ELR (cell line): ENCODE data around the gene SNX8.
A peak's percentile ranks its signal among the peaks of the same experiment; 100 is the strongest.
"Not testable (repeated sequence)": the region's sequence is repeated elsewhere in the genome, so short reads cannot be mapped to it uniquely, and the experiment has no call there.

Experiments
- DNase-seq: peaks from one replicate; pipeline ENCODE4 v3.0.0-alpha.2; 2015; ENCODE audit warnings: low read depth

Gene SNX8

GRCh38 chr7:2325162-2325561 is 10.9 kb upstream of the SNX8 start:
- DNase-seq: no peak

DNA sequence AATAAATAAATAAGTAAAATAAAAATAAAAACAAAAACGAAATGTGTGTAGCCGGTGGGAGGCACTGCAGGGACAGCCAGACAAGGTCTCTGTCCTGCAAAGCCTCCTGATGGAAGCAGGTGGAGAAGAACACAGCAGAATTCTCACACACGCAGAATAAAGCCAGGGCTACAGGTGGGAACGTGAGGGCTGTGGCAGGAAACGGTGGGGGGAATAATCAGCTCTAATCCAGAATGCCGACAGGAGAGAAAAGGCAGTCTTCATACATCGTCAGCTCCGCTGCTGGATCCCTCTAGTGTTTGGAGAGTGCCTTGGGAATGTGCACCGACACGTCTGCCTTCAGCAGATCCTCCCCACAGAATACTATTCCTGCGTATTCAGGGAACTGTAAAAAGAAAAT is 6.8 kb upstream of the SNX8 start:
- DNase-seq: peak; percentile 39

DNA sequence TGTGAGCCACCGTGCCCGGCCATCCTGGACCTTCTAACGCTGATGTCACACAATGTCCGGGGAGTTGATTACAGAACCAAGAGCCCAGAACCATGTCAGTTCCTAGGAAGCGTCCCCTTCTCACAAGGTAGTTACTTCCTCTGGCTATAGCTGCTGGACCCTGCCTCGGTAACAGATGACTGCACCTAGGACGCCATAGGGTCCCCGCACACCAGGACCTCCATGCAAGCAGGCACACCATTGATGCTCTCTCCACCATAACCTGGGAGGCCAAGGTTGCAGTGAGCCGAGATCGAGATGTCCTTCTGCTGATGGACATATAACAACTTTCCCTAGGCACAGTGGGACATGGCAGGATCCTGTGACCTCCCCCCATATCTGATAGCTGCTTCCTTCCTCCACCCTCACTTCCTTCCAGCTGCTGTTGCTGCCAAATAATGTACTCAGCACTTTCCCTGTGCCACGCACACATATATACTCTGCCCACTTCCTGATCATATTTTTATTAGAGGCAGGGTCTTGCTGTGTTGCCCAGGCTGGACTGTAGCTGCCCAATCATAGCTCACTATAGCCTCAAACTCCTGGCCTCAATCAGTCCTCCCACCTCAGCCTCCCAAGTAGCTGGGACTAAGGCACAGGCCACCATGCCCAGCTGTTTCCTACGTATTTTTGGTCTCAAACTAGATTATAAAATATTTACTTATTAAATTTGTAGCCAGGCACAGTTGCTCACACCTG is 3.5 kb upstream of the SNX8 start:
- DNase-seq: no peak

DNA sequence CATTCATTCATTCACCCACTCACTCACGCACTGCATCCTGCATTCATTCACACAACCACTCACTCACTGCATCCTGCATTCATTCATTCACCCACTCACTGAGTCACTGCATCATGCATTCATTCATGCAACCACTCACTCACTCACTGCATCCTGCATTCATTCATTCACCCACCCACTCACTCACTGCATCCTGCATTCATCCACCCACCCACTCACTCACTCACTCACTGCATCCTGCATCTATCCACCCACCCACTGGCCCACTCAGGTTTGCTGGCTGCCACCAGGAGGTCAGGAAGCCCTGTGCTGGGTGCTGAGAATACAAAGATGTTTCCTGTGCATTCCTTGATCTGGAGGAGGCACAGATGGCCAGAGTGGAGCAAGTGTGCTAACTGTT is 2.3 kb upstream of the SNX8 start:
- no peak for DNase-seq

- DNase-seq: no peak
These were observed 1.5 kb upstream of the SNX8 start for GRCh38 chr7:2315787-2316186.

DNA sequence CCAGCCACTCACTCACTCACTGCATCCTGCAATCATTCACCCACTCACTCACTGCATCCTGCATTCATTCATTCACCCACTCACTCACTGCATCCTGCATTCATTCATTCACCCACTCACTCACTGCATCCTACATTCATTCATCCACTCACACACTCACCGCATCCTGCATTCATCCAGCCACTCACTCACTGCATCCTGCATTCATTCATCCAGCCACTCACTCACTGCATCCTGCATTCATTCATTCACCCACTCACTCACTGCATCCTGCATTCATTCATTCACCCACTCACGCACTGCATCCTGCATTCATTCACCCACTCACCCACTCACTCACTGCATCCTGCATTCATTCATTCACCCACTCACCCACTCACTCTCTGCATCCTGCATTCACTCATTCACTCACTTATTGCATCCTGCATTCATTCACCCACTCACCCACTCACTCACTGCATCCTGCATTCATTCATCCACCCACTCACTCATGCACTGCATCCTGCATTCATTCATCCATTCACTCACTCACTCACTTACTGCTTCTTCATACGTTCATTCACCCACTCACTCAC is 802 bp upstream of the SNX8 start:
- DNase-seq: not testable (repeated sequence)

DNA sequence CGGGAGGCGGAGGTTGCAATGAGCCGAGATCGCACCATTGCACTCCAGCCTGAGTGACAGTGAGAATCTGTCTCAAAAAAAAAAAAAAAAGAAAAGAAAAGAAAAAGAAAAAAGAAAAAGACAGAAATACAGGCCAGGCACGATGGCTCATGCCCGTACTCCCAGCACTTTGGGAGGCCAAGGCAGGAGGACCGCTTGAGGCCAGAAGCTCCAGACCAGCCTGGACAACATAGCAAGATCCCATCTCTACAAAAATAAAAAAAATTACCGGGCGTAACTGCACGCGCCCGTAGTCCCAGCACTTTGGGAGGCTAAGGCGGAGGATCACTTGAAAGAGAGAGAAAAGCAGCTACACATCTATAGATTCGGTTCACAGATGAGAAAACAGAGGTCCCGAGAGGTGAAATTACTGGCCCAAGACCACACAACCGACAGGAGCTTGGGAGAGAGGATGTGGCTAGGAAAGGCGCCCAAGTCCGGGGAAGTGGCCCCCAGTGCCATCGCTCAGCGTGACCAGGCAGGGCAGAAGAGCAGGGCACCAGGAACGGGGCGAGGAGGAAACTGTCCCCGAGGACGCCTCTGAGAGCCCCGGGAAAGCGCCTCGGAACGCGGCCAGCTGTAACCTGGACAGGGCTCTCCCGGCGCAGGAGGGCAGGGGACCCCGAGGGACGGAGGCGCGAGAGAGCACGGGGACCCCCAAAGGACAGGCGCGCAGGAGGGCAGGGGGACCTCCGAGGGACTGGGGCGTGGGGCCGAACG is 612 bp downstream of the SNX8 start:
- peak; percentile 55 for DNase-seq

DNA sequence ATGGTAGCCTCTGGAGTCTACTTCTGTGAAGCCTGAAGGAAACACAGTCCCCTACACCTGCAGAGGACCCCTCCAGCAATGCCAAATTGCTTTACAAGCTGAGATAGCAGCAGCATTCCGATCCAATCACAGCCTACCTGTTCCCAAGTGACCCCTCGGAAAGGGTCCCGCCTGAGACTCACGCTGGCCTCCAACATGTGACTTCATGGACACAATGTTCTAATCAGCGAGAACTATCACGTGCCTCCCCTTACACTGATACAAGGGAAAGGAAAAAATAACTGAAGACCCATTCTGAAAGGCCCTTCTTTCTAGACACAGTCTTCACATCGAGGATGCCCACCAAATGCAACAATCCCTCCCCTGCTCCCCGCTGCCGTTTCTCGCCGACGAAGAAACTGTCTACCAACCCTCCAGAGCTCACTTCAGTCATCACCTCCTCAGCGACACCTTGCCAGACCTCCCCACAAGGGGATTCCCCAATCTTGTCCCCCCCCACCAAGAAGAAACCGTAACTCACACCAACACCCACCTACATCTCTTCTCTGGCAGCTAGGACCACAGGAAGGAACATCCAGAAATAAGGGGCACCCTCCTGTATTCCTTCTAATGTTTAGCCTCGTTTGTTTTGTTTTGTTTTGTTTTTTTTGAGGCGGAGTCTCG is 1.8 kb downstream of the SNX8 start:
- DNase-seq: no peak

DNA sequence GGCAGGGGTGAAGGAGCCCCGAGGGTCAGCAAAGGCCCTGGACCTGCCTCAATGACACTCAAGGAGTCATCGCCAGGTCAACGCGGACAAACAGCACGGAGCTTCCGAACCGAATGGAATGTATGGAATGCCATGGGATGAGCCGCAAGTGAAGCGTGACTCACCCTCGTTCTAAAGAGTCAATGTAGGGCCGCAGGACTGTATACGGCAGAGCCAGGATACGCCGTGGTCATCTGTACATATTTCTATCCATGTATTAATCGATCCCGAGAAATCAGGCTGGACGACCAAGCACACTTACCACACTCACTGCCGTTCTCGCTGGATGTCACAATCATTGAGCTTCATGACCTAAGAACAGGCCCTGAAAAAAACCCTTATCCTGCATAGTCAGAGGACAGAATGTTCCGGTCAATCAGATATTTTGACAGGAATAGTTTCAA is 4.3 kb downstream of the SNX8 start:
- DNase-seq: peak; percentile 100

- DNase-seq: peak; percentile 14
These were observed 6.5 kb downstream of the SNX8 start for GRCh38 chr7:2307690-2308107.

GRCh38 chr7:2306688-2307087 is 7.6 kb downstream of the SNX8 start:
- no peak for DNase-seq

GRCh38 chr7:2305258-2305657 is 9.0 kb downstream of the SNX8 start:
- not testable (repeated sequence) for DNase-seq

GRCh38 chr7:2303520-2303919 is 10.7 kb downstream of the SNX8 start:
- not testable (repeated sequence) for DNase-seq

GRCh38 chr7:2302743-2303397 is 11.4 kb downstream of the SNX8 start:
- not testable (repeated sequence) for DNase-seq

DNA sequence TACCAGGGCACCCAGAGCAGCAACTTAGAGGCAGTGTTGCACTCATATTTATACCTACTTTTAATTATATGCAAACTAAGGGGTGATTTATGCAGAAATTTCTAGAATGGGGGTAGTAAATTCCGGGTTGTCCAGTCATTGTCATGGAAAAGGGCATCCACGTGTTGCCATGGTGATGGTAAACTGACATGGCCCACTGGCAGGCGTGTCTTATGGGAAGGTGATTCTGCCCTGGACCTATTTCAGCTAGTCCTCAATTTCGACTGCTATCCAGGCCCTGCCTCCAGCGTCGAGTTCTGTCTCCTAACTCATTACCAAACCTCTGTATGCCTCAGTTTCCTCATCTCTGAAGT is 12.8 kb downstream of the SNX8 start:
- peak; percentile 53 for DNase-seq

DNA sequence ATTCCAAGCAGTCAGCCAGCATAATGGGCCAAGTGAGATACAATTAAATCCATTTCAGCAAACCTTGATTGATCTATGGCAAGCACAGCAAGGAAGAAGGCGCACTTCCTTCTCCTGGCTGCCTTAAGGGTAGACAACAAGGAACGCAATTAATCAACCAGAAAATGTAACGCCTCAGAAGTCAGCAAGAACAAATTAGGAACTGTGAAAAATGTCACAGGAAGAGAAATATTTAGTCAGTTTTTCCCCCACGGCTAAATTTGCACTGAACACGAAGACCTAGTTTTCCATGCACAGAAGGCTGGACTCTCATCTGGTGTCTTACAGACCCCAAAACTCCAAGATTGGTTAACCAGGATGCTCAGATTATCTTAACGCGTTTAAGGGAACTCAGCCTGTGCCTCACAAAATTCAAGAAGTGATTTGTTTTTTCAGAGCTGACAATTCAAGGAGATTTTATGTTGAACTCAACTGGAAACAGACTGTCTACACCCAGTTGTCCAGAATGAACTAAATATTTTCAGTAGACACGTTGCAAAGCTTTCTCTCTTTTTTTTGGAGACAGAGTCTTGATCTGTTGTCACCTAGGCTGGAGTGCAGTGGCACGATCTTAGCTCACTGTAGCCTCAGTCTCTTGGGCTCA is 14.2 kb downstream of the SNX8 start:
- no peak for DNase-seq

DNA sequence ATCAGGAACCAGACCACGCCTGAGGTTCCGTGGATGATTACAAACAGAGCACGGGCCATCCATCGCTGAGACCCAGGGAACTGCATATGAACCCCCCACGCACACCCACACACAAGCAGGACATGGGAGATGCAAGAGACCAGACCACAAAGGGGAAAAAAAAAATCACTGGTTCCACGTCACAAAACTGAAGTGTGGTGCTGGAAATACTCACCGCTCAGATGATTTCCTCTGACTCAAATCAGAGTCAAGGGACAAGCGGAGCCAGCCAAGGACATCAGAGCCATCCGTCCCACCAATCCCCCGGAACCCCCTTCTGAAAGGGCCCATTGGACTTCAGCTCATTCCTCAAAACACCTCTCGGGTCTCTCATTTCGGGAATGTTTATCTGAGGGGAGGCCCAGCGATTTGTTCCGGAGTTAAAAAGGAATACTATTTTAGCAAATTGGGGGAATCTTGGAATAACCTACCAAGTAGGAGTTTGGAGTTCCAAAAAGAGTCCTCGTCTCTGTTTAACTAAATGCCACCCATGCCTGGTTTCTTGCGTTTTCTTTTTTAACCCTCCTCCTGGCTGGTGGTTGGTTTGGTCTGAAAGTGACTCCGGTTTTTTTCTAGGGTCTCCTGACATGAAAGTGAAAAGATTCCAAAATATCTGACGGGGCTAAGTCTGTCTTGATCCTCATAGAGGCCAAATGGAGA is 15.0 kb downstream of the SNX8 start:
- peak; percentile 90 for DNase-seq

GRCh38 chr7:2296832-2297231 is 17.4 kb downstream of the SNX8 start:
- DNase-seq: no peak

GRCh38 chr7:2295936-2296620 is 18.2 kb downstream of the SNX8 start:
- DNase-seq: no peak

DNA sequence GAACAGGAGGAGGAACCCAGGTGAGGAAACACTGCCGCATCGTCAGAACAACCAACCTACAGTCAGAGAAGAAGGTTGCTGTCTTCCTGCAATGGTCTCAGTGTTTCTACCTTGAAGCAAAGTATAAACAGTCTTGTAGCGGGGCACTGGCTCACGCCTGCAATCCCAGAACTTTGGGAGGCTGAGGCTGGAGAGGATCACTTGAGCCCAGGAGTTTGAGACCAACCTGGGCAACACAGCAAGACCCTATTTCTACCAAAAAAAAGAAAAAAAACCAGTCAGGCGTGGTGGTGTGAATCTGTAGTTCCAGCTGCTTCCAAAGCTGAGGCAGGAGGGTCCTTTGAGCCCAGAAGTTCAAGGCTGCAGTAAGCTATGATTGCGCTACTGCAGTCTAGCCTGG is 23.4 kb downstream of the SNX8 start:
- DNase-seq: no peak
